Uterus (tissue), 2 donors: ENCODE results near the gene TGM2.

Experiments used
- POLR2A ChIP-seq, 2 donors: fragments of 450-650 bp; IDR thresholded peaks; one replicate each; pipeline ENCODE4 v1.6.1; 2016; ENCODE audit warnings: antibody characterized with exemption in 2 of 2, mild to moderate bottlenecking in 1 of 2, moderate library complexity in 1 of 2
- TF ChIP-seq, protein P1 (sequence below), 4 experiments: fragments of 200-600 bp in 2 of 4; fragments of 450-650 bp in 2 of 4; sonication (generic) in 2 of 4; IDR thresholded peaks; one replicate each; pipeline ENCODE4 v1.5.1; 2016 to 2019; ENCODE audit warnings: antibody characterized with exemption in 4 of 4, mild to moderate bottlenecking in 2 of 4, moderate library complexity in 1 of 4

DNA sequence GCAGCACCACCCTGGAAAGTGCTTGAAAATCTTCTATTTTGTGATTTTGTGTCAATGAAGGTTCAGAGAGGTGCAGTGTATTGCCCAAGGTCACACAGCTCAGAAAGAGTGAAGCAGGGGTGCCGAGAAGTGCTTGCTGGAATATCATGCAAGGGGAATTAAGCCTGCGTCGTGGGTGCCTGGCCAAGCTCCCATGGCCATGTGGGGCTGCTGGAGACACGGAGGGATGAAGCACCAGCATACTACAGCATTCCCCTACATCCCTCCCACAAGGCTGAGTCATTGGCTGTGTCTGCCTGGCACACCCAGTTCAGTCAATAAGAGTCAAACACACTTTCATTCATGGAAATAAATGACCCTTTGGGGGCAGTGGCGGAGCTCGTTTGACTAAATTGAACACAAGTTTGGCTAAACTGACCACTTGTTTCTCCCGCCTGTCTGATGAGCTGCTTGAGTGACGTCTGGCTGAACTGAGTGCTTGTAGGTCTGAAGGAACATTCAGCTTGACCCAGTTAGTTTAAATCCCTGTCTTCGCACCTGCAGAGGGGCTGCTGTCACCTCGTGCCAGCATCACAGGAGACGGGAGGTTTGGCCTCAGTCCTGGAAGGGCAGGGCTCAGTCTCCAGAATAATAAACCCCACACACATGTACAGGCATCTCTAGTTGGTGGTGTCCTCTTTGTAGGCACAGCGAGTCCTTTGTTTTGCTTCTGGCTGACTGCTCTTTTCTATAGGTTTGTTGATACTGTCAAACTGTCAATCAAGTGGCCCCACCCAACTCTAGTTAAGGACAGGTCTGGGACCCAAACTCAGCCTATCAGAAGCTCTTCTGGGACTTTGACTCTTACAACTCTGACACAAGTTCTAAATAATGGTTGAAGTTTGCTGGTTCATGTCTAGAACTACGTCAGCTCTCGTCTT, 8.4 kb upstream of the TGM2 start:
- TF ChIP-seq, protein P1, sequence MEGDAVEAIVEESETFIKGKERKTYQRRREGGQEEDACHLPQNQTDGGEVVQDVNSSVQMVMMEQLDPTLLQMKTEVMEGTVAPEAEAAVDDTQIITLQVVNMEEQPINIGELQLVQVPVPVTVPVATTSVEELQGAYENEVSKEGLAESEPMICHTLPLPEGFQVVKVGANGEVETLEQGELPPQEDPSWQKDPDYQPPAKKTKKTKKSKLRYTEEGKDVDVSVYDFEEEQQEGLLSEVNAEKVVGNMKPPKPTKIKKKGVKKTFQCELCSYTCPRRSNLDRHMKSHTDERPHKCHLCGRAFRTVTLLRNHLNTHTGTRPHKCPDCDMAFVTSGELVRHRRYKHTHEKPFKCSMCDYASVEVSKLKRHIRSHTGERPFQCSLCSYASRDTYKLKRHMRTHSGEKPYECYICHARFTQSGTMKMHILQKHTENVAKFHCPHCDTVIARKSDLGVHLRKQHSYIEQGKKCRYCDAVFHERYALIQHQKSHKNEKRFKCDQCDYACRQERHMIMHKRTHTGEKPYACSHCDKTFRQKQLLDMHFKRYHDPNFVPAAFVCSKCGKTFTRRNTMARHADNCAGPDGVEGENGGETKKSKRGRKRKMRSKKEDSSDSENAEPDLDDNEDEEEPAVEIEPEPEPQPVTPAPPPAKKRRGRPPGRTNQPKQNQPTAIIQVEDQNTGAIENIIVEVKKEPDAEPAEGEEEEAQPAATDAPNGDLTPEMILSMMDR (IDR thresholded peaks at IDR 0.05): no peak
- TF ChIP-seq POLR2A (IDR thresholded peaks at IDR 0.05): no peak
